GM23248 (cell line): ENCODE measurements around the gene DHDH.
"Not testable (repeated sequence)": the region's sequence is repeated elsewhere in the genome, so short reads cannot be mapped to it uniquely, and the experiment has no call there.

Experiments
- EZH2 ChIP-seq: fragments of 200-600 bp; sonication (generic); IDR thresholded peaks from 2 replicates; pipeline ENCODE4 v1.6.1; 2018; ENCODE audit warnings: antibody characterized with exemption, mild to moderate bottlenecking; ENCODE audit not compliant: insufficient read depth, poor library complexity, severe bottlenecking
- EZH2phosphoT487 ChIP-seq: fragments of 200-600 bp; sonication (generic); IDR thresholded peaks from 2 replicates; pipeline ENCODE4 v1.6.1; 2018; ENCODE audit warnings: antibody characterized with exemption, moderate library complexity, mild to moderate bottlenecking, low read depth; ENCODE audit not compliant: insufficient read depth

DNA sequence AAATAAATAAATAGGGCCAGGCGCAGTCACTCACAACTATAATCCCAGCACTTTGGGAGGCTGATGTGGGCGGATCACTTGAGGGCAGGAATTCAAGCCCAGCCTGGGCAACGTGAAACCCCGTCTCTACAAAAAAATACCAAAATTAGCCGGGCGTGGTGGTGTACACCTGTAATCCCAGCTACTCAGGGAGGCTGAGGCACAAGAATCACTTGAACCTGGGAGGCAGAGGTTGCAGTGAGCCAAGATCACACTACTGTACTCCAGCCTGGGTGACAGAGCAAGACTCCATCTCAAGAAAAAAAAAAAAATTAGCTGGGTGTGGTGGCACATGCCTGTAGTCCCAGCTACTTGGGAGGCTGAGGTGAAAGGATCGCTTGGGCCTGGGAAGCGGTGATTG lies 7.6 kb upstream of the DHDH start:
- not testable (repeated sequence) for TF ChIP-seq EZH2, EZH2phosphoT487
